Lower lobe of right lung (tissue), 2 donors: Measurements from ENCODE around the gene TANGO6. TPM values are rescaled to one million over a fixed set of nuclear protein-coding genes. Genes with fewer than 3 reads are reported as not detected.

Experiments
- ATAC-seq, 2 donors: fragments of 200-7000 bp; cut with Tn5 transposase; one replicate each; pipeline ENCODE4 v1.9.1; 2020 to 2022; ENCODE audit warnings: mild to moderate bottlenecking in 2 of 2, moderate library complexity in 2 of 2
- DNase-seq: peaks from one replicate; pipeline ENCODE4 v3.0.0-alpha.2; 2020
- H3K27ac ChIP-seq: fragments of 200-600 bp; one replicate; pipeline ENCODE4 v1.8.0; 2022
- H3K27me3 ChIP-seq: fragments of 200-600 bp; one replicate; pipeline ENCODE4 v1.8.0; 2022; ENCODE audit warnings: low read depth
- H3K36me3 ChIP-seq: fragments of 200-600 bp; one replicate; pipeline ENCODE4 v1.8.0; 2022; ENCODE audit warnings: mild to moderate bottlenecking
- H3K4me1 ChIP-seq: fragments of 200-600 bp; one replicate; pipeline ENCODE4 v1.8.0; 2022
- H3K4me3 ChIP-seq: fragments of 200-600 bp; one replicate; pipeline ENCODE4 v1.8.0; 2022; ENCODE audit warnings: mild to moderate bottlenecking
- H3K9me3 ChIP-seq: fragments of 200-600 bp; one replicate; pipeline ENCODE4 v1.8.0; 2022
- intact Hi-C: fragments of 100-400 bp; cut with DNase I; formaldehyde crosslinking; loops from one replicate; pipeline ENCODE4 v1.11.0; 2022
- total RNA-seq: library from RNA; stranded (reverse); fragmentation: NEBNext Ultra II Directional; extraction: Animal tissue kit (Norgen Biotek cat#: 25700); gene quantifications from one replicate; pipeline ENCODE4 v1.2.1, GENCODE V29; 2021
- TF ChIP-seq, protein P1 (sequence below): fragments of 200-600 bp; IDR thresholded peaks from one replicate; pipeline ENCODE4 v1.8.0; 2022; ENCODE audit warnings: antibody characterized with exemption, mild to moderate bottlenecking
- donor health status: DM: no; HTN: yes; CAD: no; lungs with severe emphysema.

TANGO6 gene
- total RNA-seq, 1 donor from 2014 or later: 20.4 TPM

GRCh38 chr16:68848786-68849185, 5.5 kb downstream of the TANGO6 start:
- Histone ChIP-seq H3K9me3 (no peaks in the 10 kb centered on the region), H3K4me3 (no peak overlapping the region), H3K27me3 (no peaks in the 10 kb centered on the region), H3K4me1 (peaks cover 8% of the 10 kb centered on the region), H3K36me3 (no peaks in the 10 kb centered on the region), H3K27ac (no peak overlapping the region)
- no peak for DNase-seq
- no peak for ATAC-seq
- TF ChIP-seq, protein P1, sequence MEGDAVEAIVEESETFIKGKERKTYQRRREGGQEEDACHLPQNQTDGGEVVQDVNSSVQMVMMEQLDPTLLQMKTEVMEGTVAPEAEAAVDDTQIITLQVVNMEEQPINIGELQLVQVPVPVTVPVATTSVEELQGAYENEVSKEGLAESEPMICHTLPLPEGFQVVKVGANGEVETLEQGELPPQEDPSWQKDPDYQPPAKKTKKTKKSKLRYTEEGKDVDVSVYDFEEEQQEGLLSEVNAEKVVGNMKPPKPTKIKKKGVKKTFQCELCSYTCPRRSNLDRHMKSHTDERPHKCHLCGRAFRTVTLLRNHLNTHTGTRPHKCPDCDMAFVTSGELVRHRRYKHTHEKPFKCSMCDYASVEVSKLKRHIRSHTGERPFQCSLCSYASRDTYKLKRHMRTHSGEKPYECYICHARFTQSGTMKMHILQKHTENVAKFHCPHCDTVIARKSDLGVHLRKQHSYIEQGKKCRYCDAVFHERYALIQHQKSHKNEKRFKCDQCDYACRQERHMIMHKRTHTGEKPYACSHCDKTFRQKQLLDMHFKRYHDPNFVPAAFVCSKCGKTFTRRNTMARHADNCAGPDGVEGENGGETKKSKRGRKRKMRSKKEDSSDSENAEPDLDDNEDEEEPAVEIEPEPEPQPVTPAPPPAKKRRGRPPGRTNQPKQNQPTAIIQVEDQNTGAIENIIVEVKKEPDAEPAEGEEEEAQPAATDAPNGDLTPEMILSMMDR: no peak
- intact Hi-C loops: no loop called here

DNA sequence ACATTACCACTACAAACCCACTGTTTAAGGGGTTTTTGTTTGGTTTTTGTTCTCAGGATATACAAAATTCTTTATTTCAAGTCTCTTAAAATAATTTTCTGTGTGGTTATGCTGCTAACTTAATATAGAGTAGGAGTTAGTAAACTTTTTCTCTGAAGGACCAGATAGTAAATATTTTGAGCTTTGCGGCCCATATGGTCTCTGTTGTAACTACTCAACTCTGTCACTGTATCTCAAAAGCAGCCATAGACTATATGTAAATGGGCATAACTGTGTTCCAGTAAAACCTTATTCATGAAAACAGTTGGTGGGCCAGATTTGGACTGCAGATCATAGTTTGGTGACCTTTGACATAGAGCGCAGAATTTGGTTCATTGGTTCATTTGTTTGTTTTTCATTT, 7.2 kb downstream of the TANGO6 start:
- no peak for DNase-seq
- Histone ChIP-seq H3K4me1 (no peaks in the 10 kb centered on the region), H3K4me3 (no peak overlapping the region), H3K36me3 (no peaks in the 10 kb centered on the region), H3K27me3 (no peaks in the 10 kb centered on the region), H3K27ac (no peak overlapping the region), H3K9me3 (no peaks in the 10 kb centered on the region)
- TF ChIP-seq, protein P1: no peak
- intact Hi-C loops: no loop called here
- no peak for ATAC-seq

DNA sequence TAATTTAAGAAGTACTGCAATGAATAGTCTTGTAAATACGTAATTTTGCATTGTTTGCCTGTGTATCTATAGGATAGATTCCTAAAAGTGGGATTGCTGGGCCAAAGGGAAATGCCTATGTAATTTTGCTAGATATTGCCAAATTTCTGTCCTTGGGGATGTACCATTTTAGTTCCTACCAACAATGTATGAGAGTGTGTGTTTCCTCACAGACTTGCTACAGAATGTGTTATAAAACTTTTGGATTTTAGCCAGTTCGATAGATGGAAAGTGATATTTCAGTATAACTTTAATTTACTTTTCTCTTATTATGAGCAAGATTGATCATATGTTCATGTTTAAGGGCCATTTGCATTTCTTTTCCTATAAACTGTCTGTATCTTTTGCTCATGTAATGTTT, 8.3 kb downstream of the TANGO6 start:
- Histone ChIP-seq H3K4me1 (no peaks in the 10 kb centered on the region), H3K9me3 (no peaks in the 10 kb centered on the region), H3K36me3 (no peaks in the 10 kb centered on the region), H3K27ac (no peak overlapping the region), H3K27me3 (no peaks in the 10 kb centered on the region), H3K4me3 (no peak overlapping the region)
- TF ChIP-seq, protein P1: no peak
- ATAC-seq (no peak), DNase-seq (no peak)
- intact Hi-C loops: no loop called here

DNA sequence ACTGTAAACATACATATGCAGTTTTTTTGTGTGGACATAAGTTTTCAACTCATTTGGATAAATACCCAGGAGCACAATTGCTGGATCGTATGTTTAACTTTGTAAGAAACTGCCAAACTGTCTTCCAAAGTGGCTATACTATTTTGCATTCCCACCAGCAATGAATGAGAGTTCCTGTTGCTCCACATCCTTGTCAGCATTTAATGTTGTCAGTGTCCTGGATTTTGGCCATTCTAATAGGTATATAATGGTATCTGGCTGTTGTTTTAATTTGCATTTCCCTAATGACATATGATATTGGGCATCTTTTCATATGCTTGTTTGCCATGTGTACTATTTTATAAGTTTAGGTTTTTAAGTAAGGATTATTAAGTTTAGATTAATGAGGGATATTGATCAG, 14.1 kb downstream of the TANGO6 start:
- ATAC-seq: no peak
- DNase-seq: no peak
- peaks cover 17% of the 10 kb centered on the region for H3K36me3 ChIP-seq
- H3K4me3 ChIP-seq: no peak overlapping the region
- H3K4me1 ChIP-seq: no peaks in the 10 kb centered on the region
- intact Hi-C loops: no loop called here
- TF ChIP-seq, protein P1: no peak
- no peak overlapping the region for H3K27ac ChIP-seq
- no peaks in the 10 kb centered on the region for H3K27me3 ChIP-seq
- no peaks in the 10 kb centered on the region for H3K9me3 ChIP-seq

- DNase-seq: no peak
- intact Hi-C loops: no loop called here
- H3K9me3 ChIP-seq: no peaks in the 10 kb centered on the region
- H3K4me1 ChIP-seq: no peaks in the 10 kb centered on the region
- no peak overlapping the region for H3K4me3 ChIP-seq
- TF ChIP-seq, protein P1: no peak
- no peaks in the 10 kb centered on the region for H3K27me3 ChIP-seq
- H3K27ac ChIP-seq: no peak overlapping the region
- peaks cover 40% of the 10 kb centered on the region for H3K36me3 ChIP-seq
- no peak for ATAC-seq
Observed at GRCh38 chr16:68859828-68860227, 16.5 kb downstream of the TANGO6 start.
